HUES48 (cell line): ENCODE measurements around the gene RARB.

Source experiments
- H3K27ac ChIP-seq: one replicate; pipeline ENCODE4 v1.7.0; 2013; ENCODE audit warnings: low read depth, low read length, inconsistent platforms
- H3K27me3 ChIP-seq: 2 replicates; pipeline ENCODE4 v1.6.1; 2013; ENCODE audit warnings: mild to moderate bottlenecking, low read length; ENCODE audit not compliant: control insufficient read depth, insufficient read depth
- H3K36me3 ChIP-seq: 2 replicates; pipeline ENCODE4 v1.6.1; 2013; ENCODE audit warnings: low read length; ENCODE audit not compliant: control insufficient read depth, insufficient read depth
- H3K4me1 ChIP-seq: 2 replicates; pipeline ENCODE4 v1.6.1; 2013; ENCODE audit warnings: mild to moderate bottlenecking, low read length; ENCODE audit not compliant: control insufficient read depth, insufficient read depth
- H3K4me3 ChIP-seq: 2 replicates; pipeline ENCODE4 v1.5.1; 2013; ENCODE audit warnings: mild to moderate bottlenecking, low read depth, low read length
- H3K9ac ChIP-seq: 2 replicates; pipeline ENCODE4 v1.6.1; 2013; ENCODE audit warnings: mild to moderate bottlenecking, low read depth, low read length, moderate library complexity
- H3K9me3 ChIP-seq: 2 replicates; pipeline ENCODE4 v1.6.1; 2013; ENCODE audit warnings: low read length; ENCODE audit not compliant: control insufficient read depth, insufficient read depth

RARB gene

DNA sequence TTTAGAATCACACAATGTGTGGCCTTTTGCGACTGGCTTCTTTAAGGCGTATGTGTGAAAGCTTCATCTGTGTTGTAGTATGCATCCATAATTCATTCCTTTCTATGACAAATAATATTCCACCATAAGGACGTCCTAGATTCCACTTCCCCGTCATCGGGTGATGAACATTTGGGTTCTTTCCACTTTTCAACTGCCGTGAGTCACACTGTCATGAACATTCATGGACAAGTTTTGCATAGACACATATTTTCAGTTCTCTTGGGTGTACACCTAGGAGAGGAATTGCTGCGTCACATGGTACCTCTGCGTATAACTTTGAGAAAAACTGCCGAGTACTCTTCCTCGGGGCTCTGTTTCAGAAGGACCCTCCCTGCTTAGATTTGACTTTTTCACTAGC, 139.3 kb downstream of the RARB start:
- Histone ChIP-seq H3K36me3 (no peaks in the 10 kb centered on the region), H3K27ac (no peak overlapping the region), H3K9ac (no peak overlapping the region), H3K4me1 (no peaks in the 10 kb centered on the region), H3K4me3 (no peak overlapping the region), H3K27me3 (no peaks in the 10 kb centered on the region), H3K9me3 (no peaks in the 10 kb centered on the region)

DNA sequence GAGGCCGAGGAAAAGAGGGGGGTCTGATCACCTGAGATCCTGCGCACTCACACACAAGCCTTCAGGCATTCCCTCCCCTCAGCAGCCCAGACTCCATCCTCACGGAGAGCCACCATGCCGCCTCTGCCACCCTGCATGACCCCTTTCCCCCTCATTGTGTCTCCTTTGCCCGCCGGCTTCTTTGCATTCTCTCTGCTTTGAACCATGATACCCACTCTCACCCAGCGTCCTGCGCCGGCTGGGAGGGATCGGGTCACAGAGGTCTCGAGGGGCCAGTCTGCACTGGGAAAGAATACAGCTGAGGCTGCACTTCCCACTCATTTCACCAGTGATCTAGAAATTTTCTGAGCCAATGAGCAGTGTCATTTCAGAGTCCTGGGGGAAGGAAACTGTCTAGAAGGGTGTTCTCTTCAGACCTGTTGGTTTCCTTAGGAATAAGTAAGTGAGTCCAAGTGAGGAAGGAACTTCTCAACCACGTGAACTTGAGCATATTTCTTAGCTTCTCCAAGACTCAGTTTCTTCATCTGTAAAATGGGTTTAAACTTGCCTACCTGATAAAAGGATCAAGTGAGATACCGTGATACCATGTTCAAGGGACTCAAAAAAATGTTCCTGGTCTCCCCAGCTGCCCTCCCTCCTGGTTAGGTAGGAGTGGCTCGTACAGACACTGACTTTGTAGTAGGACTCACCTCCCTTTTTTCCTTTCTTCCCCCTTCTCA, 139.9 kb downstream of the RARB start:
- no peaks in the 10 kb centered on the region for H3K36me3 ChIP-seq
- no peaks in the 10 kb centered on the region for H3K4me1 ChIP-seq
- no peak overlapping the region for H3K27ac ChIP-seq
- H3K27me3 ChIP-seq = no peaks in the 10 kb centered on the region
- no peaks in the 10 kb centered on the region for H3K9me3 ChIP-seq
- H3K9ac ChIP-seq = no peak overlapping the region
- H3K4me3 ChIP-seq = no peak overlapping the region

- Histone ChIP-seq H3K9me3 (no peaks in the 10 kb centered on the region), H3K27me3 (no peaks in the 10 kb centered on the region), H3K4me1 (0 out of 2 replicates have a peak, but pooled peaks cover 2% of the 10 kb centered on the region), H3K9ac (no peak overlapping the region), H3K4me3 (no peak overlapping the region), H3K36me3 (no peaks in the 10 kb centered on the region), H3K27ac (no peak overlapping the region)
Observed at GRCh38 chr3:25568525-25569078, 140.5 kb downstream of the RARB start.

GRCh38 chr3:25571285-25571684, 143.2 kb downstream of the RARB start:
- Histone ChIP-seq H3K9ac (no peak overlapping the region), H3K27me3 (no peaks in the 10 kb centered on the region), H3K36me3 (no peaks in the 10 kb centered on the region), H3K4me3 (no peak overlapping the region), H3K27ac (no peak overlapping the region), H3K9me3 (no peaks in the 10 kb centered on the region), H3K4me1 (0 out of 2 replicates have a peak, but pooled peaks cover 7% of the 10 kb centered on the region)

- Histone ChIP-seq H3K4me3 (no peak overlapping the region), H3K27ac (no peak overlapping the region), H3K27me3 (no peaks in the 10 kb centered on the region), H3K9me3 (no peaks in the 10 kb centered on the region), H3K4me1 (0 out of 2 replicates have a peak, but pooled peaks cover 7% of the 10 kb centered on the region), H3K36me3 (no peaks in the 10 kb centered on the region), H3K9ac (no peak overlapping the region)
Observed at GRCh38 chr3:25572336-25572735, 144.3 kb downstream of the RARB start.

DNA sequence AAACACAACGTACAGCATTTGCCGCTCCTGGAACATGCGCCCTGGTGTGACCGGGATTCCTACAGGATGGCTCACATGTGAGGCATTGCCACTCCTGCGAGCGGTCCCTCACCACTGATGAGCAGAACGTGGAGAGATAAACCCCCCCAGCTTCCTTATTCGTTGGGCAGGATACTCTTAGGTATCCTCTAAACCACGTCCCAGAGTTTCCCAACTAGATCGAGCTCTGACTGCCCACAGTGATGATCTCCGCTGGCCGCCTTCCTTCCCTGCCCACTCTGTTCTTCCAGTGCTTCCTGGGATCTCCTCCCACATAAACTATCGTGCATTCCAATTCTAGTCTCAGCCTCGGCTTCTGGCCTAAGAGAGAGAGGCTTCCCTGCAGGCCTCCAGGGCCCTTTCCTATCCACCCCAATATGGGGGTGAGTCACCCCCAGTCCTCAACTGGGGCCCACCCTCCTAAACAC, 144.9 kb downstream of the RARB start:
- Histone ChIP-seq H3K9me3 (no peaks in the 10 kb centered on the region), H3K27ac (peak overlapping the region; percentile 69), H3K9ac (no peak overlapping the region)

GRCh38 chr3:25573386-25574171, 145.5 kb downstream of the RARB start:
- no peak overlapping the region for H3K4me3 ChIP-seq
- no peak overlapping the region for H3K9ac ChIP-seq
- peak overlapping the region; percentile 69 for H3K27ac ChIP-seq
- no peaks in the 10 kb centered on the region for H3K9me3 ChIP-seq
- 0 out of 2 replicates have a peak, but pooled peaks cover 7% of the 10 kb centered on the region for H3K4me1 ChIP-seq
- H3K36me3 ChIP-seq = no peaks in the 10 kb centered on the region
- no peaks in the 10 kb centered on the region for H3K27me3 ChIP-seq

More for the DNA sequence above, 144.9 kb downstream of the RARB start:
- Histone ChIP-seq H3K4me1 (0 out of 2 replicates have a peak, but pooled peaks cover 7% of the 10 kb centered on the region), H3K36me3 (no peaks in the 10 kb centered on the region), H3K4me3 (no peak overlapping the region), H3K27me3 (no peaks in the 10 kb centered on the region)

GRCh38 chr3:25574172-25574765, 146.2 kb downstream of the RARB start:
- H3K4me3 ChIP-seq = no peak overlapping the region
- no peaks in the 10 kb centered on the region for H3K36me3 ChIP-seq
- peak overlapping the region; percentile 52 for H3K27ac ChIP-seq
- H3K9me3 ChIP-seq = no peaks in the 10 kb centered on the region
- no peak overlapping the region for H3K9ac ChIP-seq
- H3K4me1 ChIP-seq = 0 out of 2 replicates have a peak, but pooled peaks cover 7% of the 10 kb centered on the region
- no peaks in the 10 kb centered on the region for H3K27me3 ChIP-seq

- Histone ChIP-seq H3K27ac (no peak overlapping the region), H3K4me3 (no peak overlapping the region)
Observed at GRCh38 chr3:25575001-25575400, 146.9 kb downstream of the RARB start.

GRCh38 chr3:25576146-25576545, 148.1 kb downstream of the RARB start:
- Histone ChIP-seq H3K4me3 (no peak overlapping the region), H3K27me3 (no peaks in the 10 kb centered on the region), H3K9me3 (no peaks in the 10 kb centered on the region), H3K9ac (no peak overlapping the region), H3K4me1 (0 out of 2 replicates have a peak, but pooled peaks cover 7% of the 10 kb centered on the region), H3K36me3 (no peaks in the 10 kb centered on the region), H3K27ac (no peak overlapping the region)

More at GRCh38 chr3:25575001-25575400, 146.9 kb downstream of the RARB start:
- H3K27me3 ChIP-seq = no peaks in the 10 kb centered on the region
- 0 out of 2 replicates have a peak, but pooled peaks cover 7% of the 10 kb centered on the region for H3K4me1 ChIP-seq
- H3K36me3 ChIP-seq = no peaks in the 10 kb centered on the region
- no peak overlapping the region for H3K9ac ChIP-seq
- no peaks in the 10 kb centered on the region for H3K9me3 ChIP-seq
